Activated CD4-positive, alpha-beta T cell treated with anti-CD3 and anti-CD28 coated beads for 36 hours (primary cell): ENCODE results near the gene CS. TPM values are rescaled to one million over a fixed set of nuclear protein-coding genes. Genes with fewer than 3 reads are reported as not detected.

Experiments
- ATAC-seq: fragments of 200-7000 bp; cut with Tn5 transposase; one replicate; pipeline ENCODE4 v1.10.0; 2021; ENCODE audit warnings: mild to moderate bottlenecking, moderate library complexity
- CTCF ChIA-PET: fragments of 350-600 bp; sonication (Branson Sonifier 250); formaldehyde crosslinking; loops from one replicate; lab custom pipeline; 2021; ENCODE audit warnings: antibody characterized with exemption; lab: Charles Lee
- POLR2A ChIA-PET: fragments of 350-600 bp; sonication (Branson Sonifier 250); formaldehyde crosslinking; loops from one replicate; lab custom pipeline; 2021; ENCODE audit warnings: antibody characterized with exemption, inconsistent platforms; lab: Charles Lee
- DNase-seq: peaks from one replicate; pipeline ENCODE4 v3.0.0-alpha.2; 2020
- H3K27ac Mint-ChIP-seq: one replicate; pipeline ENCODE4 v1.8.0; 2021; ENCODE audit warnings: mixed read lengths
- H3K27me3 Mint-ChIP-seq: one replicate; pipeline ENCODE4 v1.8.0; 2021; ENCODE audit warnings: mixed read lengths
- H3K36me3 Mint-ChIP-seq: one replicate; pipeline ENCODE4 v1.8.0; 2021; ENCODE audit warnings: low read depth, mixed read lengths
- H3K4me1 Mint-ChIP-seq: one replicate; pipeline ENCODE4 v1.8.0; 2021; ENCODE audit warnings: mixed read lengths
- H3K4me3 Mint-ChIP-seq: one replicate; pipeline ENCODE4 v1.8.0; 2021; ENCODE audit warnings: mild to moderate bottlenecking, moderate library complexity, mixed read lengths
- H3K9me3 Mint-ChIP-seq: one replicate; pipeline ENCODE4 v1.8.0; 2021; ENCODE audit warnings: low read depth, mixed read lengths
- intact Hi-C, 2 experiments: fragments of 100-400 bp; cut with DNase I in 1 of 2; cut with micrococcal nuclease in 1 of 2; formaldehyde crosslinking; loops; one replicate each; pipeline versions ENCODE4 v1.14.2 to v1.15.1; 2022 to 2024; cut with DNase I, micrococcal nuclease
- total RNA-seq, 2 experiments: library from RNA; stranded (reverse); gene quantifications; one replicate each; pipeline ENCODE4 v1.2.3, GENCODE V29; 2021

The CS gene
- total RNA-seq, 2 experiments from 2014 or later = 197 to 293 TPM

DNA sequence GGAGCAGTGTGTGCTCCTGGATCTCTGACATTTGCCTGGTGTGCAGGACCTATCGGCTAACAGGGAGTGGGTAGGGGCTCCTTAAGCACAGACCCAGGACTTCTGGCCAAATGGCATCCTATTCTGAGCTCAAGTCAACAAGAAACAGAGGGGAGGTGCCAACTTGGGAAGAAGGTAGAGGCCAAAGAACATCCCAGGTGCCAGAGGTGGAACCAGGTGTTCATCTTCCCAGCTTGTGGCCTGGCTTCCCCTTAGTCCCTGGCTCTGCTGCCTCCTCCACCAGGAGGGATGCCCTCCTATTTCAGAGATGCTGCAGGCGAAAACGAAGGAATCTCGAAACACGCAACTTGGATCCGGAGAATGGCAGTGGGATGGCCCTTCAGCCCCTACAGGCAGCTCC, 64.0 kb downstream of the CS start:
- DNase-seq (no peak), ATAC-seq (no peak)
- H3K4me1 Mint-ChIP-seq = no peaks in the 10 kb centered on the region
- intact Hi-C loops = no loop called here
- H3K27ac Mint-ChIP-seq = no peak overlapping the region
- ChIA-PET CTCF (no interaction called here), POLR2A (no interaction called here)
- H3K36me3 Mint-ChIP-seq = peaks cover 5% of the 10 kb centered on the region
- H3K27me3 Mint-ChIP-seq = no peaks in the 10 kb centered on the region
- no peak overlapping the region for H3K4me3 Mint-ChIP-seq
- no peaks in the 10 kb centered on the region for H3K9me3 Mint-ChIP-seq

DNA sequence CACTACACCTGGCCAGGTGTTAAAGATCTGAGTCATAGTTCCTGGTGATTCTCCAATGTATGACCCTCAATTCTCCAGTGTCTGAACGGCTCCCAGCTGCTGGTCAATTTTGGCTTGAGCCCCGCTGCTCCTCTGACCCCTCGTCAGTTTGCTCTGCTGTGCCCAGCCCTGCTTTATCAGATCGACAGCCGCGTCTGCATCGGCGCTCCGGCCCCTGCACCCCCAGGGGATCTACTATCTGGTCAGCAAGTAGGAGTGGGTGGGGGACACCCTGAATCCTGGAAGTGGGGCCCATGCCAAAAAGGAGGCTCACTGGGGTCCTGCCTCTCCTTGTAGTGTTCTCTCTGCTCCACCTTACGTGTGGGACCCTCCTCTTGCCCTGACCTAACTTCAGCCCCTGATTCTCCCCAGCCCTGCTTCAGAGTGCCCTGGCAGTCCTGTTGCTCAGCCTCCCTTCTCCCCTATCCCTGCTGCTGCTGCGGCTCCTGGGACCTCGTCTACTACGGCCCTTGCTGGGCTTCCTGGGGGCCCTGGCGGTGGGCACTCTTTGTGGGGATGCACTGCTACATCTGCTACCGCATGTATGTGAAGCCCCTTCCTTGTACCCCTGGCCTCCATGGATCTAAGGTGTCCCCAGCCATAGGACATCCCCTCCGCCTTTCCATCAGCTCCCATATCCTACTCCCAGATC, 65.2 kb downstream of the CS start:
- intact Hi-C loops = no loop called here
- Mint-ChIP-seq H3K27ac (no peak overlapping the region), H3K4me1 (no peaks in the 10 kb centered on the region), H3K9me3 (no peaks in the 10 kb centered on the region), H3K27me3 (no peaks in the 10 kb centered on the region), H3K36me3 (peaks cover 5% of the 10 kb centered on the region), H3K4me3 (no peak overlapping the region)
- ATAC-seq (no peak), DNase-seq (no peak)
- ChIA-PET CTCF (interaction anchor here (0.6 to 2.0 kb wide), 3 partner anchors 13 to 190 kb away, joined by 5 to 9 read pairs (median 6); partner anchors contain the start of genes ANKRD52 and RNF41), POLR2A (no interaction called here)

DNA sequence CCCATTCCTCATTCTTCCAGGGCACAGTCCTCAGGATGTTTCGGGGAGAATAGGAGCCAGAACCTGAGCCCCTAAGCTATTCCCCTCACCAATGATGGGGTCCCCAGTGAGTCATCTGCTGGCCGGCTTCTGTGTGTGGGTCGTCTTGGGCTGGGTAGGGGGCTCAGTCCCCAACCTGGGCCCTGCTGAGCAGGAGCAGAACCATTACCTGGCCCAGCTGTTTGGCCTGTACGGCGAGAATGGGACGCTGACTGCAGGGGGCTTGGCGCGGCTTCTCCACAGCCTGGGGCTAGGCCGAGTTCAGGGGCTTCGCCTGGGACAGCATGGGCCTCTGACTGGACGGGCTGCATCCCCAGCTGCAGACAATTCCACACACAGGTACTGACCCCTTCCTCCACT, 68.9 kb downstream of the CS start:
- DNase-seq (no peak), ATAC-seq (no peak)
- no peak overlapping the region for H3K27ac Mint-ChIP-seq
- no peaks in the 10 kb centered on the region for H3K4me1 Mint-ChIP-seq
- H3K4me3 Mint-ChIP-seq = no peak overlapping the region
- H3K36me3 Mint-ChIP-seq = peaks cover 7% of the 10 kb centered on the region
- intact Hi-C loops = no loop called here
- POLR2A ChIA-PET = no interaction called here
- CTCF ChIA-PET = interaction anchor here (1.0 to 1.1 kb wide), 3 partner anchors 25 to 42 kb away, joined by 3 to 4 read pairs (median 3); partner anchors contain the start of gene SMARCC2
- H3K9me3 Mint-ChIP-seq = no peaks in the 10 kb centered on the region
- no peaks in the 10 kb centered on the region for H3K27me3 Mint-ChIP-seq

DNA sequence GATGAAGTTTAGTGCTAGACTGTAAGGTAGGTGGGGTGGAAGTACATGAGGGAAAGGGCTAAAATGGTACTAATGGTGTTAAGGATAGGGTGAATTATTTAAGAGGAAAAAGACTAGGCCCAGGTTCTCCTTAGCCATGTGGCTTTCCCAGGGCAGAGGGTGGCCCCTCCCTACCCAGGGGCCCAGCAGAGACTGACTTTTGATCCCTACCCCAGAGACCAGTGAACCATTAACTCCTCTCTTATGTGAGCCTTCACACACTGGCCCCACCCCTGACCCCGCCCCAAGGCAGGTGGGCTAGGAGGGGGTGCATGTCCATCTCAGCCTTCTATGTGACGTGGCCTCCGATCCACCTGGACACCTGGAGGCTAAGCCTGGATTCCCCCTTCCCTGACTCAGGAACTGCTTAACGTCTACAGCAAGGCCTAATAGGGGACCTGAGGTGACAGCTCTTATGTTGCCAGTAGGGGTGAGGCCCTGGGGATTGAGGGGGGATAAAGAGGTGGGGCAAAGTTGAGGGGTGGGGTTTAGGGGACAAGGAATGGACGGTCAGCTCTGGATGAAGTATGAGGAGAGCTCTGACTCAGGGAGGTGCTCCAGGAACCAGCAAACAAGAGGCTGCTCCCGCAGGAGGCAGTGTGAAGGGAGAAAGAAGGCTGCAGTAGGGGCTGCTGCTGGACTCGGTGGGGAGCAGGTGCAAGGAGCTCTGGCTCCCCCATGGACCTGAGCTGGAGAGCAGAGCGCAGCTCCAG, 69.5 kb downstream of the CS start:
- ChIA-PET POLR2A (no interaction called here), CTCF (interaction anchor here (0.5 to 1.1 kb wide), 3 partner anchors 8 to 41 kb away, joined by 3 read pairs; partner anchors contain the start of gene SMARCC2)
- Mint-ChIP-seq H3K4me1 (peaks cover under 1% of the 10 kb centered on the region), H3K9me3 (no peaks in the 10 kb centered on the region), H3K27ac (no peak overlapping the region), H3K27me3 (no peaks in the 10 kb centered on the region), H3K36me3 (peaks cover 9% of the 10 kb centered on the region), H3K4me3 (no peak overlapping the region)
- ATAC-seq = no peak
- DNase-seq = no peak
- intact Hi-C loops = no loop called here

DNA sequence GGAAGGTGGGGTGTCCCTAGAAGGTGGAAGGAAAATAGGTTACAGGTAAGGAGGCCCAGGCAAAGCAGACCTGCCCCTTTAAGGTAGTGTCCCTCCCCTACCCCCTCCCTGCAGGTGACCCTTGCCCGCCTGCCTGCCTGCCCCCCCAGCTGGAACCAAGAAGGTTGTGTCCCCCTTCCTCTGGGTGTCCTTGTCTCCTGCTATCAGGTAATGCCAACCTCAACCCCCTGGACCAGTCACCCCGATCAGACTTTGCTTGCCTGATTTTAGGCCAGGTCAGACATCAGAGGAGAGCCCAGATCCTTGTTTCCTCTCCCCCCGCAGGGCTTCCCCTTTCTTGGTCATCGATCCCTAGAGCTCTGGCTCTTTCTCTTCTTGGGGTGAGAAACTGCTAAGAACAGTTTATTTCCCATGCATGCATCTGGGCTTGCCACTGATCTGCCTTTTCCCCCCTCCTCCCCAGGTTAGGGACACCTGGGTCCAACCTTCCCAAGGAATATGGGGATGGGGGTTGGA, 70.2 kb downstream of the CS start, which contains the start of gene SLC39A5:
TSS of gene SLC39A5 (plus strand) at position 136 of the 516 bp plus-strand sequence. CDS start 1,224 bp downstream, outside the sequence.
- DNase-seq = no peak
- no peak within 1 kb of the TSS for H3K4me3 Mint-ChIP-seq
- H3K36me3 Mint-ChIP-seq = peaks cover 9% of the 10 kb centered on the region
- intact Hi-C loops = no loop called here
- no peaks in the 10 kb centered on the region for H3K27me3 Mint-ChIP-seq
- no peak for ATAC-seq
- H3K9me3 Mint-ChIP-seq = no peaks in the 10 kb centered on the region
- no peak within 1 kb of the TSS for H3K27ac Mint-ChIP-seq
- POLR2A ChIA-PET = no interaction called here
- peaks cover 7% of the 10 kb centered on the region for H3K4me1 Mint-ChIP-seq
- CTCF ChIA-PET = interaction anchor here (0.7 to 1.1 kb wide), 3 partner anchors 8 to 144 kb away, joined by 3 read pairs; partner anchors contain the start of gene SMARCC2

DNA sequence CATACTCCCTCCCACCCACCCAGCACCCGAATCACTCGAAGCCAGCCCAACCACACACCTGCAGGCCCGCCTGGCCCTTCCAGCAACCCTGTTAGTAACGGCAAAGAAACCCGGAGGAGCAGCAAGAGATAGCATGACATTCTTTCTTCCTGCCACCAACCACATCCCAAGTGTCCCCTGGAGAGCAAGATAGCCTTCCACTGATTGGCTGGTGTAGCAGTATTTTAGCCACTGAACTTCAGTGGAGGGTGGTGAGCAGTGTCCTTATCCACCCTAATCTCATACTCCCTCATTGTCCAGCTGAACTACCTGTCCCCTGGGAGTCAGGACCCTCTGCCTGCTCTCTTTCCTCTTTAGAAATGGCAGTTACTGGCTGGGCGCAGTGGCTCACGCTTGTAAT, 71.0 kb downstream of the CS start:
- Mint-ChIP-seq H3K27me3 (no peaks in the 10 kb centered on the region), H3K4me3 (no peak overlapping the region), H3K4me1 (peaks cover 11% of the 10 kb centered on the region), H3K27ac (no peak overlapping the region), H3K36me3 (peaks cover 9% of the 10 kb centered on the region), H3K9me3 (no peaks in the 10 kb centered on the region)
- ChIA-PET CTCF (interaction anchor here (0.7 kb wide), 1 partner anchor 143 kb away, joined by 3 read pairs; no protein-coding TSS in a partner anchor), POLR2A (no interaction called here)
- DNase-seq (no peak), ATAC-seq (no peak)
- intact Hi-C loops = no loop called here

DNA sequence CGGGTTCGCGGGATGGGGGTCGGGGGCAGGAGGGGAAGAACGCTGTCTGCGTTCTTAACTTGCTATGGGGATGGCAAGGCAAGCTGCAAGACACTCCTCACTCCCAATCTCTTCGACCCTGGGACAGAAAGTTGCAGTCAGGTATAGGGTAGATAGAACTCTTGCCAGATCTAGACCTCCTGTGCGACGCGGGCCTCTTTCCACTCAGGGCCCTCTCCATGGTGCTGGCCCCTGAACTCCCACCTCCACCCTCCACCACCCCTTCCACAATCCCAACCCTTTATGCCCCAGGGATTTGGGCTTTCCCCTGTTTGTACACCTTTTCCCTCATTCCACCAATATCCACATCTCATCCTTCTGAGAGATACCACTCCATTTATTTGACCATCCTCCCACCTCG, 75.2 kb downstream of the CS start:
- ATAC-seq (no peak), DNase-seq (peak; percentile 35)
- Mint-ChIP-seq H3K27me3 (no peaks in the 10 kb centered on the region), H3K4me3 (peak overlapping the region; percentile 98), H3K4me1 (peaks cover 35% of the 10 kb centered on the region), H3K27ac (peak overlapping the region; percentile 88), H3K36me3 (peaks cover 9% of the 10 kb centered on the region), H3K9me3 (no peaks in the 10 kb centered on the region)
- ChIA-PET CTCF (interaction anchor here (0.6 to 2.1 kb wide), 4 partner anchors 24 to 224 kb away, joined by 3 to 10 read pairs (median 4); partner anchors contain the start of genes TIMELESS and ZC3H10), POLR2A (no interaction called here)
- intact Hi-C loops = loop anchor here (1.0 to 5.0 kb wide), 19 partner anchors 32 to 486 kb away; partner anchors contain the start of genes ANKRD52 (in 2 of the 2), BAZ2A (in 1 of the 2), COQ10A (in 1 of the 2) and DNAJC14 (in 1 of the 2)

DNA sequence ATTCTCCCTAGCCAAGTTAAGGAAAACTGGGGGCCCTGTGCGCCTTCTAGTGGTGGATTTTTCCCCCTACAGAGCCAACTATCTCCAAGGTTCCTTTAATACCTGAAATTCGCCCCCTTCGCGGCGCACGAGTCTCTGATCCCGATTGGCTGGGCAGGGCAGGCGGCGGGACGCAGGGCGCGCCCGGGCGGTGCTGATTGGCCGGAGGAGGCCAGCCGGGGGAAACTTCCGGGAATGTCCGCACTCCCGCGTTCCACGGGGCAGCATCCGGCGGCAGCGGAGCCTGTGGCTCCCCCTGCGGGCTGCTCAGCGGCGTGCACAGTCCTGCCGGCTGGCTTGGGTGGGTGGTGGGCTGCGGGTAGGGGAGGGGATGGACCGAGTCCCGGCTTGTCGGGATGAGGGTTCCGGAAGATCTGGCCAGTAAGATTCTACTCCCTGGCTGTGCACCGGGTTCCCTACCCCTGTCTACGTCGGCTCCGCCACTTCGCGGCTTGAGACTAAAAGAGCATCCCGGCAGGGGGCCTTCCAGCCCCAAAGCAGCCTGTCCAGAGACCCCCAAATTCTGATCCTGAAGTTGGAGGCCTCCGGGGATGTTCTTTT, 75.9 kb downstream of the CS start, which contains the start of gene NABP2:
TSS of gene NABP2 (plus strand) at position 241 of the 600 bp plus-strand sequence. CDS start 515 bp downstream, outside the sequence.
- POLR2A ChIA-PET = no interaction called here
- Mint-ChIP-seq H3K4me3 (peak within 1 kb of the TSS; percentile 98), H3K27ac (peak within 1 kb of the TSS; percentile 88), H3K36me3 (peaks cover 8% of the 10 kb centered on the region), H3K27me3 (no peaks in the 10 kb centered on the region), H3K4me1 (peaks cover 37% of the 10 kb centered on the region), H3K9me3 (no peaks in the 10 kb centered on the region)
- DNase-seq (peak; percentile 98), ATAC-seq (peak; percentile 83)
- CTCF ChIA-PET = interaction anchor here (0.6 to 2.1 kb wide), 3 partner anchors 54 to 225 kb away, joined by 3 to 10 read pairs (median 3); partner anchors contain the start of genes TIMELESS and ZC3H10
- intact Hi-C loops = loop anchor here (1.0 to 5.0 kb wide), 19 partner anchors 31 to 485 kb away; partner anchors contain the start of genes ANKRD52 (in 2 of the 2), BAZ2A (in 1 of the 2), COQ10A (in 1 of the 2) and DNAJC14 (in 1 of the 2)

DNA sequence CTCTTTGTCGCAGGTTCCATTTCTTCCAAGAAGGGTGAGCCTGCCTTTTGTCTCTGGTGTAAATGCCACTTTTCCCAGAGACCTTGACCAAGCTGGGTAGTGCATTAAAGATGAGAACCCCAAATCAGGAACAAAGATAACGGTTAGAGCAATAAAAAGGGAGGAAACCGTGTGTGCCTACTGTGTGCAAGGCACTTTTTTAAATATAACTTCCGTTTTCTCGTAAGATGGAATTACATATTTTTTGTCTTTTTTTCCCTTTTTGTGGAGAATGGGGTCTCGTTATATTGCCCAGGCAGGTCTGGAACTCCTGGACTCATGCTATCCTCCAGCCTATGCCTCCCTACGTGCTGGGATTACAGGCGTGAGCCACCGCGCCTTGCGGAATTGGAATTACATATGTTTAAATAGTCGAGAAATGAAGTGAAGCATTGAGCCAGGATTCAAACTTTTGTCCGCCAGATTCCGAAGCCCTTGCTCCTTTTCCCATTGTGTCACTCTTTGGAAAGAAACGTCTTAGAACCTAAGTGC, 76.5 kb downstream of the CS start:
- DNase-seq (no peak), ATAC-seq (no peak)
- Mint-ChIP-seq H3K27me3 (no peaks in the 10 kb centered on the region), H3K4me3 (peak overlapping the region; percentile 98), H3K27ac (peak overlapping the region; percentile 83), H3K4me1 (peaks cover 37% of the 10 kb centered on the region), H3K36me3 (peaks cover 6% of the 10 kb centered on the region), H3K9me3 (no peaks in the 10 kb centered on the region)
- CTCF ChIA-PET = interaction anchor here (0.9 to 2.2 kb wide), 8 partner anchors 14 to 486 kb away, joined by 3 to 31 read pairs (median 4); partner anchors contain the start of genes ESYT1, RAB5B and SMARCC2
- POLR2A ChIA-PET = no interaction called here
- intact Hi-C loops = loop anchor here (1.0 to 5.0 kb wide), 20 partner anchors 30 to 485 kb away; partner anchors contain the start of genes ANKRD52 (in 2 of the 2), BAZ2A (in 1 of the 2), COQ10A (in 1 of the 2) and DNAJC14 (in 1 of the 2)

DNA sequence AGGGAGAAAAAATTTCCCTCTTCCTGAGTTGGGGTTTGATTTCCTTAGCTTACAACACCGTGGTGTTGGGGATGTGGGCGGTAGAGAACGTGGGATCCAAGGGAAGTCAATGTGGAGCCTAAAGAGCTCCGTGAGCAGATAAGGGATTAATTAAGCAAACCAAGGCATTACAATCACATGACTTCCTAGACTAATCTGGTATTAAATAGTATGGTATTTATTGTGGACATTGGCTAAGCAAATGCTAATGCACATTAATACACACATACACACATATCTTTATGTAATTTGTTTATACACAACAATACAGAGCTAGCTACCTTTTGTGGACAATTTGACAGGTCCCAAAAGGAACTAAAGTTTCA, 77.6 kb downstream of the CS start:
- H3K27me3 Mint-ChIP-seq = no peaks in the 10 kb centered on the region
- no peak for DNase-seq
- intact Hi-C loops = loop anchor here (1.0 to 5.0 kb wide), 6 partner anchors 64 to 410 kb away; partner anchors contain the start of genes BAZ2A (in 1 of the 2), MYL6 (in 1 of the 2), PYM1 (in 1 of the 2) and RAB5B (in 1 of the 2)
- ChIA-PET CTCF (interaction anchor here (0.6 to 3.2 kb wide), 37 partner anchors 8 to 890 kb away, joined by 3 to 41 read pairs (median 5); partner anchors contain the start of genes ANKRD52, CNPY2, COQ10A and ESYT1), POLR2A (interaction anchor here (0.6 to 2.3 kb wide), 9 partner anchors 33 to 138 kb away, joined by 3 to 14 read pairs (median 6); partner anchors contain the start of genes CNPY2, ESYT1, SMARCC2 and STAT2)
- H3K4me1 Mint-ChIP-seq = peaks cover 37% of the 10 kb centered on the region
- ATAC-seq = no peak
- H3K9me3 Mint-ChIP-seq = no peaks in the 10 kb centered on the region
- peak overlapping the region; percentile 94 for H3K27ac Mint-ChIP-seq
- peak overlapping the region; percentile 98 for H3K4me3 Mint-ChIP-seq
- peaks cover 6% of the 10 kb centered on the region for H3K36me3 Mint-ChIP-seq
